GM19240 (cell line): ENCODE data around the gene FRAS1.

Experiments used
- DNase-seq: peaks from one replicate; pipeline ENCODE4 v3.0.0; 2011; ENCODE audit warnings: low spot score; ENCODE audit not compliant: insufficient read length

Gene FRAS1

DNA sequence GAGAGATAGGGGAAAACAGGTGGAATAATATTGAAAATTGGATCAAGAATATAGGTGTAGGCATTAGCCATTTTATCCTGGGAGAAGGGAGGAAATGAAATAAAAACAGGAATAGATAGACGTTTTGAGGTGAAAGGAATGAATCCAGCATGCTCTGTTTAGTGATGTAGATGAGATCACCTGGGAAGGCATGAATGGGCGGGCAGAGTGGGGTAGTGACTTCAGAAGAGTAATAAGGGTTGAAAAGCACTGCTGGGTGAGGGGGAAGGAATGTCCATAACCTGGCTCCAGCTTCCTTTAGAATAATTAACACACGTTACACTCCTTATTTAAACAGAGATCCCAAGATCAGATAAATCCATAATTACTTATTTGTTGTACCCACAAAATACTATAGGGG lies 303.3 kb downstream of the FRAS1 start:
- no peak for DNase-seq

DNA sequence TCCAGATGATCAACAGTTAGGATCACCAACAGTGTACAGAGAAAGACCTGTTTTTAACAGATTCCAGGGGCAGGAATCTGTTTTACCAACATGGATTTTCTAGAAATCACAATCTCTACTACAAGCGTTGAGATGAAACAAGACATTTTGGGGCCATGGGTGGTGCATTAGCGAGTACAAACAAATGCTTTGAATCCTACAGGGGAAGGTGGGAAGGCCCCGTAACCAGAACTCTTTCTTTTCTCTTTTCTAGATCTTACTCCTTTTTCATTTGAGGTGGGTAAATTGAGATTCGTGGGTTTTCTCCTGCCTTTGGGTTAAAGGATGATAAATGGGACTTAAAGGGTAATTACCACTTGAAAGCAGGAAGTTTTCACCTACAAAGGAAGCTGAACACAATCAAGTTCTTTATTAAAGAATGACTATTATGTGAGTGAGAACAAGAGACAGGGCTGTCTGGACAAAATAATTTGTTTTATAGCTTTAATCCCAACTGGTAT lies 304.5 kb downstream of the FRAS1 start:
- DNase-seq = no peak

DNA sequence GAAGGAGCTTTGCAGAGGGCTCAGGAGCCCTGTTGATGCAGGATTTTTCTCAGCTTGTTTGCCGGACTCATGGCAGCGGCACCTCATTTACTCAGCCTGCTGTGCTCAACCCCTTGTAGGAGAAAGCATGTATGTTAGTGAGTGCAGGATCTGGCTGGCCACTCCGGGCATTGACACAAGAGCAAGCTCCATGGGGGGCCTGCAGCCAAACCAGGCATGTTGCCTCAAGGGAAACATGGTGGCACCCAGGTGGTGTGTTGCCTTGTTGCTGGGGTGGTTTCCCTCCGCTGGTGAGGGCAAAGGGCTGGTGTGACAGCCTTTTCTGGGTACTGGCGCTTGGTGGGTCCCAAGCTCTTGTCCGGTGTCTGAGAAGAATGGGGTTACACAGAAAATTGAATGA lies 305.2 kb downstream of the FRAS1 start:
- DNase-seq = no peak

DNA sequence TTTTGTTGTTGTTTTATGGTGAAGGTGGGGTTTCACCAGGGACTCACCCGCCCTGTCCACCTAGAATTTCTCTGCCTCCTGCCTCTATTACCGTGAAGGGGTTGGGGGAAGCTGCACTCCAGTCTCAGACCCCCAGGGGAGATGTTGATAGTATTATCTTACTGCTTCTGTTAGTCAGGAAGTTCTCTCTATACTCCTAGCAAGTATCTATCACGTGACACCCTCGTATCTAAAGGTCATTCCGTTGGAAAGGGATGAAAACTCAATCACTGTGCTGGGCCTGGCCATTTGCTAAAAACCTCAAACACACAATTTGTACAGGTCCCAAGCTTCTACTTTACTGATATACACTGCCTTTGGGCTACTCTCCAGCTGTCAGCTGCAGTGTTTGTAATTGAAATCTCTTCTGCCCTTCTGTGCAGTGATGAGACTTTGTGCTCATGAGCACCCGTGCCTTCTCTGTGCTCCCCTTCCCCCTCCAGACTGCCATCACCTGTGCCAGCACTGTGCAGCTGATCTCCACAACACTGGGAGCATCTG lies 306.0 kb downstream of the FRAS1 start:
- no peak for DNase-seq

DNA sequence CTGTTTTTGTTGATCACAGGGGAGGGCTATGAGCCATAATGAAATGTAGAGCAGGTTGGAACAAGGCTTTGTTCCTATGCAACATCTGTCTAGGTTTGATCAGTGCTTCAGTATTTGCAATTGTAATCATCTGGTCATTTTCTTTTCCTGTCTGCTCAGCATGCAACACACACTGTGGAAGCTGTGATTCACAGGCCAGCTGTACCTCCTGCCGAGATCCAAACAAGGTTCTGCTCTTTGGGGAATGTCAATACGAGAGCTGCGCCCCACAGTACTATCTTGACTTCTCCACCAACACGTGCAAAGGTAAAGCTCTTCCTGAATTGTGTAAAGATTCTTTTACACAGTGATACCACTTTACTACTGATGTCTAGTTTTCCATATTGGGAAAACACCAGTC lies 312.6 kb downstream of the FRAS1 start:
- no peak for DNase-seq

DNA sequence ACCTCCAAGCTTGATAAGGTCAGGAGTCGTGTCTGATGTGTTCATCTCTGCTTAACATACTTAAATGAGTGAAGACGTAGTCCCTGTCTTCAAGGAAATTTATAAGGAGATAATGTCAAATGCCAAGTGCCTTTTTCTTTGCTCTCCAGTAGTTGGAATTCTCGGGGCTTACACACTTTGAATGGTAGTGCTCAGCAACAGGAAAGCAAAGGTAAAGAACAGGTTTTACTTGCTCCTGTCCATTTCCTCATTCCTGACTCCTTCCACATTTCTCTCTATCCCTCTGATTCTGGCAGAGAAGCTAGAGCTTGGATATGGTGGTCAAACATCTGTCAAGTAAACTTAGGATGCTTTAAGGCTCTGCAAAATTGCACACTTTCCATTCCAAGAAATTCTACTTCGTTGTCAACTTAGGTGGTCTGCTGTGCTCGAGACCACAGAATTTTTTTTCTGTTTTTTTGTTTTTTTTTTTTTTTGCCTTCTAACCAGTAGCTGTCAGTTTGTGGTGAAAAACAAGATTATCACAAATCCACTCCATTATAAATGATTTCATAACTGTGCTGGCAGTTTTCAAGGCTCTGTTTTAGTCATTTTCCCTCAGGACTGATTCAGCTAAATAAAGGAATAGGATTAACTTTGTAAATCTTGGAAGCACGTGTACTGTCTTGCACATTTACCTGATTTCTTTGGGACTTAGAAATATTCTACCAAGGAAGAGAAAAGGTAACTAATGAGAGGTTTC lies 313.7 kb downstream of the FRAS1 start:
- no peak for DNase-seq

DNA sequence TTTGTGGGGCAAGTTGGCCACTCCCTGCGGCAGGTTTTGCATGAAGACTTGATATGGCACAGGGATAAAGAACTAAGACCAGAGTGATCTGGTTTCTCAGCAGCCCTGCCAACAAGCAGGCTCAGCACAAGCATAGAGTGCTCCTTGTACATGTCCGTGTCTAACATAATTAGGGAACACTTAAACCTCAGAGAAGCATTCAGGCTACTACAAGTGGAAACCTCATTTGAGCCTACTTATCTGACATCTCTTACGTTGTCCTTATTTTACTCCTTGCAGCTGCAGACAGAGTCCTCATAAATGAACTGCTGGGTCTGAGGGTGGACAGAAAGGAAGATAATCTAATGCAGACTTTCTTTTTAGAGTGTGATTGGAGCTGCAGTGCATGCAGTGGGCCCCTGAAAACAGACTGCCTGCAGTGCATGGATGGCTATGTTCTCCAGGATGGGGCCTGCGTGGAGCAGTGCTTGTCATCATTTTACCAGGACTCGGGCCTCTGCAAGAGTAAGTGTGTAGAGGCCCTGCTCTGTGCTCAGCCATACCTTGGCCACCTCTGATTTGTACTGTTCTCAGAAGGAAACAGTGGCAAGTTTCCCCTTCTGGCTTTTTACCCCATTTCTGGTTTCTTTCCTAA lies 315.3 kb downstream of the FRAS1 start:
- DNase-seq = no peak

DNA sequence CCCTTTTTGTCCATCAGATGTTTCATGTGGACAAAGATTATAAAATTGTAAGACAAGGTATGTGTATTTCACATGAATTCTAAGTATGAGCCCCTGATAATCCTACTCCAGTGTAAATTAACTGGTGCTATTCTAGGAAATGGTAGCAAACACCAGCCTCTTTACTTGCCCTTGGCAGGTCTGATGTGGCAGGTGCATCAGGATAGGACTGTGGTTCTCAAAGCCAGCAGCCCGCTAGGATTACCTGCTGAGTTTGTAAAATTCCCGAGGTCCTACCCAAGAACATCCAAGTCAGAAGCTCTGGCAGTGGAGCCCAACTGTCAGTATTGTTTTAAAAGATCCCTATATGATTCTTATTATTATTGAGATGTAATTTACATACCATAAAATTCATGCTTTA lies 320.4 kb downstream of the FRAS1 start:
- no peak for DNase-seq

DNA sequence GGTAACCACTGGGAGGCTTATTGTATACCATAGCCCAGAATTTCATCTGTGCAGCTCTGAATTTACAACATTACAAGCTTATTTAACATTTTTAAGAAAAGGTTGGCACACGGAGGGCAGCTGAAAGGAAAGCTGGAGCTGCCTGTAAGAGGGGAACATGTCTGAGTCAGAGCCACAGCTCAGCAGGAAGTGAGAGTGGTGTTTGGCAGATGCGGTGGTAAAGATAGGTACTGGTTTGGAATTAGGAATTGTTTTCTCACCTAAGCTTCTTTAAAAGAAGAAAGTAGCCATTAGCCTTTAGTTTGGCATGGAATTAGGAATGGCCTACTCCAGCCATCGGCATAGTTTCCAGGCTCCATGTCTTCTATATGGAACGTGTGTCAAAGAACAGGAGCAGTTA lies 321.9 kb downstream of the FRAS1 start:
- no peak for DNase-seq

DNA sequence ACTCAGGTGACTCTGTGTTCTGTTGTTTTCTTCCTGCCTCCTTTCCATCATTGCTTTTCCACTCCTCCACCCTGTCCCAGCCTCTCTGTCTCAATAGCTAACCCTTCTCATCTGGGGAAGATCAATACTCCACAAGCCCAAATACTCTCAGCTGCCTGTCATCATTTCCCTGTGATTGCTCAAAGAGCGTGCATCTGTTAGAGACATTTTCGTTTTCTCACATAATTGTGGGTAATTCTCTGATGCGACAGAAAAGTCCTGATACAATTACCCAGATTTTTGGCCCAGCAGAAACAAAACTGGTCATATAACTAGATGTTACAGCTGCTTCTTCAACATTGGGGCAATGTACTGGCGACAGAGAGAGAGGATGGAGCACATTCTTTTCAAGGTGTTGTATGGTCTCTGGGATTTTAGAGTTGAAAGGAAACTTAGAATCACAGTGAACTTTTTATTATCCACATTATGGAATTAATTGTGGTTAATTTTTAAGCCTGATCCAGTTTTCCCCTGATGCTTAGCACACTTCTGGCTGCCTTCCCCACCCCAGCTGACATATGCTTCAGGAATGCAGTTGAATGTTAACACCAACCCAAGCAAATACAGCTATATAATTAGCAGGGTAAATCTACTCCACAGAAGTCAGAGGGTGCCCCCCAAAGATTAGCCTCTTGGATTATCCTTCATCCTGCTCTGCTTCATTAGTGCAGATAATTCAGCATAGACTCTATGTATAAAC lies 323.0 kb downstream of the FRAS1 start:
- no peak for DNase-seq

DNA sequence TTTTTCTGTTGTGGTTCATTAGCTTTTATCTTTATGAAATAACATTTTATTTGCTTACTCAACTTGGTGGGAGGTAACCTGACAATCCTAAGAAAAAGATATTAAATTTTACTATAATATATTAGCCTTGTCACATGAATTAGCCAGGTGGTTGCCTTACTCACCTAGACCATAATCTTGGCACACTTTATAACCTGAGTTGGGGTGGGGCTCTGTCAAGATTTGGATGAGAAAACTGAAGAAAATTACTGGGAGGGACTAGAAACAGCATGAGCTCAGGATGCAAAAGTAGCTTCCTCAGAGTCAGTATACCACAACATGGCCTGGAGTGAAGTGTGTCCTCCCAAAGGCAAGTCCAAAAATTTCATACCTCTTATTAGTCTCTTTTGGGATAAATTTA lies 329.6 kb downstream of the FRAS1 start:
- no peak for DNase-seq

DNA sequence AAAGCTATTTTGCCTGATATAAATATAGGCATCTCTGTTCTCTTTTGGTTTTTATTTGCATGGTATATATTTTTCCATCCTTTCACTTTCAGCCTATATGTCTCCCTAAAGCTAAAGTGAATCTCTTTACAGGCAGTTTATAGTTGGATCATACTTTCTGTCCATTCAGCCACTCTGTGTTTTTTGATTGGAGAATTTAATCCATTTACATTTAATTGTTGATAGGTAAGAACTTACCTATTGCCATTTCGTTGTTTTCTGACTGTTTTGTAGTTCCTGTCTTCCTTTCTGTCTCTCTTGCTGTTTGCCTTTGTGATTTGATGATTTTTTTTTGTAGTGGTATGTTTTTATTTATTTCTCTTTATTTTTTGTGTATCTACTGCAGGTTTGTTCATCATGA lies 338.5 kb downstream of the FRAS1 start:
- DNase-seq = no peak

DNA sequence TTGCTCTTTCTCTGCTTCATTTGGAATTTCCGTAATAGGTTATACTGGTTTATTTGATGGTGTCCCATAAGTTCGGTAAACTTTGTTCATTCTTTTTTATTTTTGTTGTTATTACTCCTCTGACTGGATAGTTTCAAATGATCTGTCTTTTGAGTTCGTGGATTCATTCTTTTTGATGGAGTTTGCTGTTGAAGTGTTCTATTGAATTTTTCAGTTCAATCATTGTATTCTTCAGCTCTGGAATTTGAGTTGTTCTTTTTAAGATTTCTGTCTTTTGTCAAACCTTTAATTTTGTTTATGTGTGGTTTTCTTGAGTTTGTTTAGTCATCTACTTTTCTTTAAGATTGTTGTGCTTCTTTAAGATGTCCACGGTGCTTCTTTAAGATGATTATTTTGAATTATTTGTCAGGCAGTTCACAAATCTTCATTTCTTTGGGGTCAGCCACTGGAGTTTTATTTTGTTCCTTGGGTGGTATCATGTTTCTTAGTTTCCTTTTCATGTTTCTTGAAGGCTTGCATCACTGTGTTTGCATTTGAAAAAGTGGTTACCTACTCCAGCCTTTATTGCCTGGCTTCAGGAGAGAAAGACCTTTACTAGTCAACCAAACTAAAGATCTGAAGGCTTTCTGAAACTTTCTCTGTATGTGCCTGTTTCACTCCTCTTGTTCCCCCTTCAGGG lies 339.6 kb downstream of the FRAS1 start:
- no peak for DNase-seq

DNA sequence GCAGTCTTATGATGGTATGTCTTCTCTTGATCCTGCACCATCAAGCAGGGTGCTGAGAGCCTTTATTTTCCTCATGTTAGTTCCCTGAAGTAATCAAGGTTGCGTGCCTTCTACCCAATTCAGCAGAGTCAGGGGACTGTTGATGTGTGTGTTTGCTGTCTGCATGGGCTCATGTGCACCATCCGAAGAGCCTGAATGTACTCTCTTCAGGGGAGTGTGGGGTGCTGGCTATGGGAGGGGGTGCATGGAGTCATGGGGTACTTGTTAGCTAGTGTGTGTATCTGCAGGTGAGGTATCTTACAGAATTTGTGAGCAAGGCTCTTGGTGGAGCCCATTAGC lies 340.1 kb downstream of the FRAS1 start:
- no peak for DNase-seq

DNA sequence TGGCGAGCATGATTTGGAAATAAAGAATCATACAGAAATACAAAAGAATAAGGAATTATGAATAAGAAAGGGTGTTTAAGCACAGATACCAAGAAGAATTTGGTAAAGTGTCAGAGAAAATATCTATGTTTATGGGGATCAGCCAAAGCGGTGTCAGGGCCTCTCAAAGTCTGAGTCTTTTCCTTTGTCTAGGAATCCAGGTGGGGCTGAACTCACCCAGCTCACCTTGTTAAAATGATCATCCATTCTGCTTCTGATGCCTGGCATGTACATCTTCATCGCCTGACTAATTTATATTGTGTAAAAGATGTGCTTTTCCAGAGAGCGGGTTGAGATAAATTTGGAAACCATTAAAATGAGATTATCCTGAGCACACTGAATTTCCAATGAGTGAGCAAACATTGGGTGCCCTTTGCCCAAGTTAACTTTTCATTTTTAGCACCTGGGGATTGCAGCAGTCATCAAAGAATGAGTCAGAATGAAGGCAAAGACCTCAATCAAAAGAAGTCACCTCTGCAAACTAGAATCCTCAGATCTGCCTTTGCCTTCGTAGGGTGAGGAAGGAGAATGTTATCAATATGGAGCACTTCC lies 352.6 kb downstream of the FRAS1 start:
- no peak for DNase-seq

DNA sequence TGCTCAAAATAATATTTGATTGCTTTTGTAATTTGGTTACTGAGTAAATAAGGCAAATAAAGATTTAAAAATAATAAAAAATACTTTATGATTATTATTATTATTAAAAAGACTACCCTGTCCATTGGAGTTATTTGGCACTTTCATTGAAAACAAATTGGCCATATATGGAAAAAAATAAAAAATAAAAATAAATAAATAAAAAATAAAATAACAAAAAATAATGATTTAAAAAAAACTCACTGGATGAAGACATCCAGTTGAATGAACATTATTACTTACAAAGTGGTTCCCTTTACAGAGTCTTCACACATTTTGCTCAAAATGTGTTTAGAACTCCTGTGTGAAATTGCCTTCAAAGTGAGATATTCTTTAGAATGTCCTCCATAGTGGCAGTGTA lies 353.1 kb downstream of the FRAS1 start:
- DNase-seq = no peak

DNA sequence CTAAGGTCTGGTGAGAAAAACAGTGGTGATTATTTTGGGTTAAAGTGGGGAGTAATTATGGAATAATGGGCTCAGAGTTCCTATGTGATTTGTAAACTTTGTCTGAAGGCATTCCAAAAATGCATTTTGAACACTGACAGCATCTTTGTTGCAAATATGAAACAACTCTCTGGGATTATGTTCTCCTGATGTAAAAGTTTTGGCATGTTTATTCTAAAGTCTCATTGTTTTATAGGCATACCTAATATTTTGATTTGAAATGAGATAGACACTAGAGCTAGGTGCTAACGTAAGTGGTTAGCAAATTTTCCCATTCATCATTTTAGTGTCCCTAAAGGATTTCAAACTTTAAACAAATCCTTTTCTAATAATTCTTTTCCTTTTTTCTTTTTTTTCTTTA lies 353.6 kb downstream of the FRAS1 start:
- no peak for DNase-seq

DNA sequence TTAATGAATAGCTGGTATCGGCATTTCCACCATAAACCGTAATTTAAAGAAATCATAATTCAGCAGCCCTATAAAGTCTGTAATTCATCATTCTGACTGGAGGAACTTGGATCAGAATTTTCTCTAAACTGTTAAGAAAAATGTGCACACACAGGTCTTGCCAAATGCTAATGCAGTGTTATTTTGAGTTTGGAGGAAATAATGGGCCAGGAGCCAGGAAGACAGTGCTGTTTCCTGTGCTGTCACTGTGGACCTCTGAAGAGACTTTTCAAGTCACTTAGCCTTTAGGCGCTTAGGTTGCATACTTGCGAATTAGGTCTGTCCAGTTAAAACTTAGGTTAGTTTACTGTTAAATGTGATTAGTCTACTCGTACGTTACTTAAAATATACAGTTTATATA lies 357.0 kb downstream of the FRAS1 start:
- DNase-seq = no peak

DNA sequence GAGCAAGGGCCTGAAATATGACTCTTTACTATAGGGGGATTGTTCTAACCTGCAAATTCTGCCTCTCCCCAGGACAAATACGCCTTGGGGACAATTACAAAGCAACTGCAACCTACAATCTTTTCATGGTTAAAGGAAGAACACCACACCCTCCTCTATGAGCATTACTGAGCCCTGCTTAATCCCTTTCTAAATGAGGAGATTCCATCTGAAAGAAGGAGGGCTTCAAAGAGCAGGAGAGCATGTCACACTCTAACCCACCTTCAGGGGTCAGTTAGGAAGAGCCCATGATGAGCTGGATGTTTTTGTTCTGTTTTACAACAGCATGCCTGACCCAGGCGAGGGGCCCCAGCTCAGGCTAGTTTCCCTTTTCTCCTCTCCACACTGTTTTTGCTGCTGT lies 360.5 kb downstream of the FRAS1 start:
- no peak for DNase-seq

DNA sequence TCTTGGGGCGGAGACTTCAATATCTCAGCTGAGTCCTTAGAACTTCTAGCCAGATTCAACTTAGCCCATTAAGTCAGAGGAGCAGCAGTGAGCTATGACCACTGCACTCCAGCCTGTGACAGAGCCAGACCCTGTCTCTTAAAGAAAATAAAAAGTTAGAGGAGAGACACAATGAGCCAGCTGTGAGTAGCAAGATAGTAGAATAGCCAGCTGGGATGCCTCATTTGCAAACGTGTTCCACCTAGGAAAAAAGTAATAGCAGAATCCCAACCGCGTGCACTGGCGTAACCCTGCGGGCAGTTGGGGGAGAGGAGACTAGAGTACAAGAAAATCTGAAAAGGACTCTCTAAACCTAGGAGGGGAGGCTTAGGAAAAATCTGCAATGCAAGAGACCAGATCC lies 361.3 kb downstream of the FRAS1 start:
- DNase-seq = no peak

DNA sequence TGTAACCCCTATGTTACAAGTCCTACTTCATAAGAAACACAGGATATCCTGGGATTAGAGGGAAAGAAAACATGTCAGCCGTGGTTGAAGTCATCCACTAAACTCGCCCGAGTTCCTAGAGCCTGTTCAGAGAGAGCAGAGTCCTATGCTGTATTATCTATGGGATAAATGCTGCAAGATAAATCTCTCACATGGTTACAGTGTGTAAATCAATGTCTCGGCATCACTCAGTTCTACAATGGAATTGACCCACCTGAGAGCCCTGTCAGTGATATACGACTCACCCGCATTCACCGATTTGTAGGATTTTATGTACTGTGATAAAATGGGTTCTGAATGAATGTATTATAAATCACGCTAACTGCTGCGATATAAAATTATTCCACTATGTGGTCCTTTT lies 366.7 kb downstream of the FRAS1 start:
- no peak for DNase-seq
